OCI-LY7 (cell line): ENCODE results near the gene RAPGEFL1.

Source experiments
- EZH2phosphoT487 ChIP-seq: fragments of 200-600 bp; sonication (generic); IDR thresholded peaks from 2 replicates; pipeline ENCODE4 v1.6.1; 2018; ENCODE audit warnings: low read depth, borderline replicate concordance, mild to moderate bottlenecking, mixed run types, antibody characterized with exemption, low read length, moderate library complexity, mixed read lengths
- TF ChIP-seq, protein P1 (sequence below): fragments of 200-600 bp; sonication (generic); conservative IDR thresholded peaks from 2 replicates; pipeline ENCODE4 v1.5.1; 2014; ENCODE audit warnings: mild to moderate bottlenecking, antibody characterized with exemption, low read length, moderate library complexity, mixed read lengths

DNA sequence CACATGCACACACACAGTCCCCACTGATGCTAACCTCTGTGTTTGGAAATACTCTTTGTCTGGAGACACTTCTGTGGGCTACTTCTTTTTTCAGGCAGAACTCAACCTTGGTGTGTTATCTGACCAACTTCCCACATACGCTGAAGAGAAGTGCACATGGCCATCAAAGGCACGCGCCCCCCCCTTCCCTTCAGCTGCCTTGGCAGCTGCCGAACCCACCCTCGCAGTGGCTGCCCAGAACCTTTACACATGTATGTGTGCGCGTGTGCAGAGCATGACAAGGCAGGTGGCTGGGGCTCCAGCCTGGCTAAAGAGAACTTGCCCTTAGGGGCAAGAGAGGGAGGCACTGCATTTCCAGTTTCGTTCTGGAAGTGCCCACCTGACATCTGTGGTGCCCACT is 3.9 kb downstream of the RAPGEFL1 start:
- TF ChIP-seq, protein P1, sequence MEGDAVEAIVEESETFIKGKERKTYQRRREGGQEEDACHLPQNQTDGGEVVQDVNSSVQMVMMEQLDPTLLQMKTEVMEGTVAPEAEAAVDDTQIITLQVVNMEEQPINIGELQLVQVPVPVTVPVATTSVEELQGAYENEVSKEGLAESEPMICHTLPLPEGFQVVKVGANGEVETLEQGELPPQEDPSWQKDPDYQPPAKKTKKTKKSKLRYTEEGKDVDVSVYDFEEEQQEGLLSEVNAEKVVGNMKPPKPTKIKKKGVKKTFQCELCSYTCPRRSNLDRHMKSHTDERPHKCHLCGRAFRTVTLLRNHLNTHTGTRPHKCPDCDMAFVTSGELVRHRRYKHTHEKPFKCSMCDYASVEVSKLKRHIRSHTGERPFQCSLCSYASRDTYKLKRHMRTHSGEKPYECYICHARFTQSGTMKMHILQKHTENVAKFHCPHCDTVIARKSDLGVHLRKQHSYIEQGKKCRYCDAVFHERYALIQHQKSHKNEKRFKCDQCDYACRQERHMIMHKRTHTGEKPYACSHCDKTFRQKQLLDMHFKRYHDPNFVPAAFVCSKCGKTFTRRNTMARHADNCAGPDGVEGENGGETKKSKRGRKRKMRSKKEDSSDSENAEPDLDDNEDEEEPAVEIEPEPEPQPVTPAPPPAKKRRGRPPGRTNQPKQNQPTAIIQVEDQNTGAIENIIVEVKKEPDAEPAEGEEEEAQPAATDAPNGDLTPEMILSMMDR: no peak
- no peak for TF ChIP-seq EZH2phosphoT487
